Measurements from ENCODE around the gene COPB2.
A peak's percentile ranks its signal among the peaks of the same experiment; 100 is the strongest.
"Not testable (repeated sequence)": the region's sequence is repeated elsewhere in the genome, so short reads cannot be mapped to it uniquely, and the experiment has no call there.

The COPB2 gene

DNA sequence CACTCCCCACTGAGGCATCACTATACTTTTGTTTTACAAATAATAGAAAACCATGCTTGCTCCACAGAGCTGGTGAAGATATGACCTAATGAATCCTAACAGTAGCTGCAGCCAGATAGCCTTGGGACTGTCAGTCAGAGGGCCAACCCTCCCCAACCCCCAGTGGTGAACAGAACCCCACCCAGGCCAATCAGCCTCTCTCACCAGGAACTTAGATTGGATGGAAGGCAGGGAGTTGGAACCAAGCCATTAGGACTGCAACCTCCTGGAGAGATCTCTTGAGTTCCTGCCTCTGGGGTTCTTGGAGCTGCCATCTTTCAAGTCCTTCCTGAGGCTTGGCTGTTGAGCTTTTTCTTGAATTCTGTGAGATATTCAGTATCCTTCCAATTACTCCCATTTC is 48.7 kb downstream of the COPB2 start:
- no peak overlapping the region for H3K4me3 ChIP-seq
- no peak overlapping the region for H3K27ac ChIP-seq
- TF ChIP-seq, protein P1, sequence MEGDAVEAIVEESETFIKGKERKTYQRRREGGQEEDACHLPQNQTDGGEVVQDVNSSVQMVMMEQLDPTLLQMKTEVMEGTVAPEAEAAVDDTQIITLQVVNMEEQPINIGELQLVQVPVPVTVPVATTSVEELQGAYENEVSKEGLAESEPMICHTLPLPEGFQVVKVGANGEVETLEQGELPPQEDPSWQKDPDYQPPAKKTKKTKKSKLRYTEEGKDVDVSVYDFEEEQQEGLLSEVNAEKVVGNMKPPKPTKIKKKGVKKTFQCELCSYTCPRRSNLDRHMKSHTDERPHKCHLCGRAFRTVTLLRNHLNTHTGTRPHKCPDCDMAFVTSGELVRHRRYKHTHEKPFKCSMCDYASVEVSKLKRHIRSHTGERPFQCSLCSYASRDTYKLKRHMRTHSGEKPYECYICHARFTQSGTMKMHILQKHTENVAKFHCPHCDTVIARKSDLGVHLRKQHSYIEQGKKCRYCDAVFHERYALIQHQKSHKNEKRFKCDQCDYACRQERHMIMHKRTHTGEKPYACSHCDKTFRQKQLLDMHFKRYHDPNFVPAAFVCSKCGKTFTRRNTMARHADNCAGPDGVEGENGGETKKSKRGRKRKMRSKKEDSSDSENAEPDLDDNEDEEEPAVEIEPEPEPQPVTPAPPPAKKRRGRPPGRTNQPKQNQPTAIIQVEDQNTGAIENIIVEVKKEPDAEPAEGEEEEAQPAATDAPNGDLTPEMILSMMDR (IDR thresholded peaks at IDR 0.05): no peak
- DNase-seq (ENCODE audit: low spot score): no peak

DNA sequence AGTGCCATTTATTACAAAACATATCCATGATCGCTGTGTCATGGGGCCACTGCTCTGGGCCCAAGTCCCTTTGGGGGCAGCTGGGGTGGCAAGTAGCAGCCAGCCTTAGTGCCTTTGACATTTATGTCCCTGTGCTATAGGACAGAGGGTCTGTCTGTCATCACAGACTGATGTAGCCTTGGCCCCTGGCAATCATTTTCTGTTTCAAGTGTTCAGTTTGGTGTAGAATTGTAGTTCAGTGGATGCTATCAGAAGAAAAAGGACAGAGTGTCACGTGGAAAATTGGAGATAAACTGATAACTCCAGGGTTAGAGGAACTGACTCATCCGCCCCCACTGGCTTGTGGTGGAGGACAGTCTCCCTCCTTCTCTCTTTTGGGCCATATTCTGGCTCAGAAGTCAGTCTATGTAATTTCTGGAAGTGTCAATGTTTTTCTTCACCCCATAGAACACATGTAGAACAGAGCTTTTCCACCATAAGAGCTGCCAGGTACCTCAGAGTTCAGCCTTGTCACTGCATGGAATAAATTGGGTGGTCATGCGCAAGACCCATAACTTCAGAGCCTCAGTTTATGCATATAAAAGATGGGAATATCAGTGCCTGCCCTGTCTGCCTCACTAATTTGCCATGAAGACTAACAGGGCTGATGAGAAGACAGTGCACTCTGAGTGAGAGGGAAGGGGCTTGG is 50.1 kb downstream of the COPB2 start:
- DNase-seq (ENCODE audit: low spot score): no peak
- TF ChIP-seq, protein P1 (IDR thresholded peaks at IDR 0.05): no peak
- Histone ChIP-seq H3K4me3 (no peak overlapping the region), H3K27ac (no peak overlapping the region)

DNA sequence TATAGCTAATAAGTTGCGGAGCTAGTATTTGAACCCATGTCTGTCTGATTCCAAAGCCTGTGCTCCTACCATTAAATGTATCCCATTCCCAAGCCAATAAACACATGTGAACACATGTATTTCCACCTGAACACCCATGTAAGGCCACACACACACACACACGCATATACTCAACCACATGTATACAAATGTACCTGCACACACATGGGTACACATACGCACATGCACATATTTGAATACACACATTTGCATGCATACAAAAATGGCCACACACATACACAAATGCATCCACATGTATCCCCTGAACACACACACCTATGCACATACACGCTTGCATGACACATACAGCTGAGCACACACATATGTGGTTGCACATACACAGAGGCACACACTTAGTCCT is 51.0 kb downstream of the COPB2 start:
- TF ChIP-seq, protein P1 (IDR thresholded peaks at IDR 0.05): no peak
- H3K4me3 ChIP-seq: no peak overlapping the region
- H3K27ac ChIP-seq: no peak overlapping the region

DNA sequence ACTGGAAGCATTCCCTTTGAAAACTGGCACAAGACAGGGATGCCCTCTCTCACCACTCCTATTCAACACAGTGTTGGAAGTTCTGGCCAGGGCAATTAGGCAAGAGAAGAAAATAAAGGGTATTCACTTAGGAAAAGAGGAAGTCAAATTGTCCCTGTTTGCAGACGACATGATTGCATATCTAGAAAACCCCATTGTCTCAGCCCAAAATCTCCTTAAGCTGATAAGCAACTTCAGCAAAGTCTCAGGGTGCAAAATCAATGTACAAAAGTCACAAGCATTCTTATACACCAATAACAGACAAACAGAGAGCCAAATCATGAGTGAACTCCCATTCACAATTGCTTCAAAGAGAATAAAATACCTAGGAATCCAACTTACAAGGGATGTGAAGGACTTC is 54.8 kb downstream of the COPB2 start:
- H3K4me3 ChIP-seq; DNase-seq (ENCODE audit: low spot score); H3K27ac ChIP-seq: not testable (repeated sequence)

More for the DNA sequence above, 51.0 kb downstream of the COPB2 start:
- no peak for DNase-seq (ENCODE audit: low spot score)

DNA sequence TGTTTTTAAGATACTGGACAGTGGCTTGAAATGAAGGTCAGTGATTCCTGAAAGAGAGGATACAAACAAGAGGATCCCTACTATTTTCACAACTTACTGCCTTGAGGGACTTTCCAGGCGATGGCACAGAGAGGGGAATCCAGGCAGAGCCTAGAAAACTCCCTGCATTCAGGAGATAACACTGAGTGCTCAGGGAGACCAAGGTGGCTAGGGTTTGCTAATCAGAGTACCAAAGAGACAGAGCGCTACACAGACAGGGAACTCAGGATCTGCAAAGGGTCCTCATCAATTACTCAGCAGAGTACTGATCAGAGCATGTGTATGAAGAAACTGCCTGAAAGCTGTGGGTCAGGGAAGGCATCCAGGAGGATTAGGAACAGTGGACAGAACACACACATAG is 57.4 kb downstream of the COPB2 start:
- TF ChIP-seq, protein P1 (IDR thresholded peaks at IDR 0.05): no peak
- H3K4me3 ChIP-seq: no peak overlapping the region
- no peak overlapping the region for H3K27ac ChIP-seq
- peak; percentile 28 for DNase-seq (ENCODE audit: low spot score)

DNA sequence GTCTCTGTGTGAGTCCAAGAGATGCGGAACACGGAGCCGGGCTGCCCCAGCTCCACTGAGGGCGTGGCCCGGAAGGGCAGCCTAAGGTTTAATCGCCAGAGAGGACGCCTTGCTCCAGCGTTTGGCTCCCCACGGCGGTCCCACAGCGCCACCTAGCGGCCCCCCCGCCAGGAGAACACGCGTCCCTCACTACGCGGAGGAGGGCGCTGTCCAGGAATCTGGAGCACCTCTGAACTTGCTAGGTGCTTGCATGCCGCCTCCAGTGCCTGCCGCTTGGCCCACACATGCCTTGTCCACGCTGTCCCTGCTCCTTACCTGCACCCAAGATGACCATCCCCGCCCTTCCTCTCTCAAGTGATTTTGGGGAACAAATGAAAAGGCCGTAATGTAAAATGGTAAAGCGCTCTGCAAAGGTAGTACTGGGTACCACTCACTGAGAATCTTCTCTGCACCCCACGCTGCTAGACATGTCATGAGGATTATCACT is 60.0 kb downstream of the COPB2 start:
- TF ChIP-seq, protein P1 (IDR thresholded peaks at IDR 0.05): peak; percentile 94
- H3K27ac ChIP-seq: no peak overlapping the region
- peak overlapping the region; percentile 56 for H3K4me3 ChIP-seq
- DNase-seq (ENCODE audit: low spot score): peak; percentile 82

DNA sequence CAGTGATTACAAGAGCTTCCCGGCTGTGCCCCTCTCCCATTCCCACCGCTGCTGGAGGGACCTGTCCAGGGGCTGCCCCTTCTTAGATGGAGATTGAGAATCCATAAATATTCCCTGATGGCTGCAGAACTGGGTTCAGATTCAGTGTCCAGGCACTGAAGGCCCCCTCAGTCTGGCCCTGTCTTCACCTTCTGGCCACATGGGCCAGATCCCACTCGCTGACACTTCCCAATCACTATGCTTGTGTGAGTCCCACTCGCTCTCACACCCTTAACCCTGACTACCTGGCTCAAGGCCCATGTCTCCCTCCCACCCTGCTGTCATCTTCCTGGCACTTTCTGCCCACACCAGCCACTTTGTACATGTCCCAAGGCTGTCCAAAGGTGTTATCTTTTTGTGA is 61.1 kb downstream of the COPB2 start:
- DNase-seq (ENCODE audit: low spot score): peak; percentile 49
- no peak overlapping the region for H3K4me3 ChIP-seq
- no peak overlapping the region for H3K27ac ChIP-seq
- TF ChIP-seq, protein P1 (IDR thresholded peaks at IDR 0.05): no peak
